SK-N-SH treated with all-trans-retinoic acid at 6 μM for 48 hours (cell line): ENCODE results near the gene USE1.

Experiments used
- ATAC-seq: fragments of 200-7000 bp; cut with Tn5 transposase; 3 replicates; pipeline ENCODE4 v1.9.1; 2020; ENCODE audit warnings: mild to moderate bottlenecking, moderate library complexity
- ARNTL ChIP-seq: fragments of 450-650 bp; formaldehyde crosslinking; IDR thresholded peaks from 2 replicates; pipeline ENCODE4 v1.5.0; 2020; ENCODE audit warnings: low read depth, mild to moderate bottlenecking, moderate library complexity, borderline replicate concordance
- BACH2 ChIP-seq: fragments of 250-450 bp; sonication (Bioruptor Pico); IDR thresholded peaks from 2 replicates; pipeline ENCODE4 v1.9.0; 2021; ENCODE audit warnings: mild to moderate bottlenecking, borderline replicate concordance
- ISL1 ChIP-seq: fragments of 250-450 bp; sonication (Bioruptor Pico); IDR thresholded peaks from 2 replicates; pipeline ENCODE4 v2.1.2; 2022; ENCODE audit warnings: mild to moderate bottlenecking, moderate library complexity
- OSR1 ChIP-seq: fragments of 250-450 bp; sonication (Bioruptor Pico); IDR thresholded peaks from 2 replicates; pipeline ENCODE4 v1.8.0; 2022; ENCODE audit warnings: moderate library complexity, mild to moderate bottlenecking, inconsistent platforms
- POU6F1 ChIP-seq: fragments of 250-450 bp; sonication (Bioruptor Pico); IDR thresholded peaks from 2 replicates; pipeline ENCODE4 v1.8.0; 2021; ENCODE audit warnings: low read depth, mild to moderate bottlenecking, moderate library complexity, borderline replicate concordance
- PPARA ChIP-seq: fragments of 250-450 bp; sonication (Bioruptor Pico); IDR thresholded peaks from 2 replicates; pipeline ENCODE4 v1.5.0; 2020; ENCODE audit warnings: mild to moderate bottlenecking, borderline replicate concordance
- RARB ChIP-seq: fragments of 250-450 bp; sonication (Bioruptor Pico); IDR thresholded peaks from 2 replicates; pipeline ENCODE4 v1.8.0; 2021; ENCODE audit warnings: mild to moderate bottlenecking, moderate library complexity
- SNAI2 ChIP-seq: fragments of 250-450 bp; sonication (Bioruptor Pico); IDR thresholded peaks from 2 replicates; pipeline ENCODE4 v1.5.0; 2020; ENCODE audit warnings: mild to moderate bottlenecking, moderate library complexity
- TCF4 ChIP-seq: fragments of 250-450 bp; sonication (Bioruptor Pico); IDR thresholded peaks from 2 replicates; pipeline ENCODE4 v1.8.0; 2021; ENCODE audit warnings: mild to moderate bottlenecking, moderate library complexity, borderline replicate concordance
- TOX ChIP-seq: fragments of 250-450 bp; sonication (Bioruptor Pico); IDR thresholded peaks from 2 replicates; pipeline ENCODE4 v1.8.0; 2021; ENCODE audit warnings: mild to moderate bottlenecking, moderate library complexity, borderline replicate concordance
- ZC3H10 ChIP-seq: fragments of 250-450 bp; sonication (Bioruptor Pico); IDR thresholded peaks from 2 replicates; pipeline ENCODE4 v1.5.1; 2021; ENCODE audit warnings: mild to moderate bottlenecking, moderate library complexity
- ZFP30 ChIP-seq: fragments of 450-650 bp; formaldehyde crosslinking; IDR thresholded peaks from 2 replicates; pipeline ENCODE4 v1.5.0; 2022; ENCODE audit warnings: mild to moderate bottlenecking, moderate library complexity
- ZNF565 ChIP-seq: fragments of 450-650 bp; formaldehyde crosslinking; conservative IDR thresholded peaks from 2 replicates; pipeline ENCODE4 v1.5.0; 2020; ENCODE audit warnings: low read depth, mild to moderate bottlenecking, moderate library complexity
- ZNF70 ChIP-seq: fragments of 450-650 bp; formaldehyde crosslinking; IDR thresholded peaks from 2 replicates; pipeline ENCODE4 v1.5.0; 2020; ENCODE audit warnings: mild to moderate bottlenecking, moderate library complexity
- TF ChIP-seq, protein P1 (sequence below): fragments of 250-450 bp; sonication (Bioruptor Pico); IDR thresholded peaks from 2 replicates; pipeline ENCODE4 v1.5.0; 2020; ENCODE audit warnings: mild to moderate bottlenecking, moderate library complexity
- TF ChIP-seq, protein P2 (sequence below): fragments of 250-450 bp; sonication (Bioruptor Pico); IDR thresholded peaks from 2 replicates; pipeline ENCODE4 v1.5.1; 2020; ENCODE audit warnings: low read depth, mild to moderate bottlenecking, moderate library complexity
- TF ChIP-seq, protein P3 (sequence below): fragments of 250-450 bp; sonication (Bioruptor Pico); IDR thresholded peaks from 2 replicates; pipeline ENCODE4 v1.8.0; 2020; ENCODE audit warnings: mild to moderate bottlenecking, moderate library complexity, borderline replicate concordance

The USE1 gene

DNA sequence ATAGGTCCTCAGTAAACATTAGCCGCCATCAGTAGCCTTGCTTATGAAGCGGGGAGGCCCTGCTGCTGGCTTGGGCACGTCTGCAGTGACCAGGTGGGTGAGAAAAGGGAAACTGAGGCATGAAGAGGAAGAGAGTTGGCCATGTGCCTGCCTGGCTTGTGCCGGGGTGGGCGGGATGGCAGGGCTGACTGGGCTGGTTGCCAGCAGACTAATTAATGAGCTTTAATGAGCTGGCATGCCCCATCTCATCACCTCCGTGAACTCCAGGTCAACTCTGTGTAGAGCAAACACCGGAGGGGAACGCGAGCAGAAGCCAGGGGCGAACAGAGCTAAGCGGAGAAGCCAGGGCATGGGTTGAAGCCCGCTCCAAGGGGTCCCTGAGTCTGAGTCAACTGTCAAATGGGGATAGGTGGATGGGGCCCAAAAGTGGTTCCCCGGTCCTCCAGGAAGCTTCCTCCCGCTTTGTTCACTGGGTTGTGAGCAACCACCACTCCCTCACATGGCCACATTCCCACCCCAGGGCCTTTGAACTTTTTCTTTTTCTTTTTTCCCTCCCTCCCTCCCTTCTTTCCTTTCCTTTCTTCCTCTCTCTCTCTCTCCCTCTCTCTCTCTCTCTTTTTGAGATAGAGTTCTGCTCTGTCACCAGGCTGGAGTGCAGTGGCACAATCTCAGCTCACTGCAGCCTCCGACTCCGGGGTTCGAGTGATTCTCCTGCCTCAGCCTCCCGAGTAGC, 21.8 kb downstream of the USE1 start:
- no peak for ATAC-seq
- TF ChIP-seq PPARA (CRISPR knock-in tag) (no peak), ARNTL (CRISPR knock-in tag) (no peak), ZNF565 (CRISPR knock-in tag) (no peak), ZNF70 (CRISPR knock-in tag) (no peak), POU6F1 (CRISPR knock-in tag) (no peak), TCF4 (CRISPR knock-in tag) (no peak), ZC3H10 (CRISPR knock-in tag) (no peak), OSR1 (CRISPR knock-in tag) (no peak), TOX (no peak), ZFP30 (CRISPR knock-in tag) (no peak)
- TF ChIP-seq, protein P1, sequence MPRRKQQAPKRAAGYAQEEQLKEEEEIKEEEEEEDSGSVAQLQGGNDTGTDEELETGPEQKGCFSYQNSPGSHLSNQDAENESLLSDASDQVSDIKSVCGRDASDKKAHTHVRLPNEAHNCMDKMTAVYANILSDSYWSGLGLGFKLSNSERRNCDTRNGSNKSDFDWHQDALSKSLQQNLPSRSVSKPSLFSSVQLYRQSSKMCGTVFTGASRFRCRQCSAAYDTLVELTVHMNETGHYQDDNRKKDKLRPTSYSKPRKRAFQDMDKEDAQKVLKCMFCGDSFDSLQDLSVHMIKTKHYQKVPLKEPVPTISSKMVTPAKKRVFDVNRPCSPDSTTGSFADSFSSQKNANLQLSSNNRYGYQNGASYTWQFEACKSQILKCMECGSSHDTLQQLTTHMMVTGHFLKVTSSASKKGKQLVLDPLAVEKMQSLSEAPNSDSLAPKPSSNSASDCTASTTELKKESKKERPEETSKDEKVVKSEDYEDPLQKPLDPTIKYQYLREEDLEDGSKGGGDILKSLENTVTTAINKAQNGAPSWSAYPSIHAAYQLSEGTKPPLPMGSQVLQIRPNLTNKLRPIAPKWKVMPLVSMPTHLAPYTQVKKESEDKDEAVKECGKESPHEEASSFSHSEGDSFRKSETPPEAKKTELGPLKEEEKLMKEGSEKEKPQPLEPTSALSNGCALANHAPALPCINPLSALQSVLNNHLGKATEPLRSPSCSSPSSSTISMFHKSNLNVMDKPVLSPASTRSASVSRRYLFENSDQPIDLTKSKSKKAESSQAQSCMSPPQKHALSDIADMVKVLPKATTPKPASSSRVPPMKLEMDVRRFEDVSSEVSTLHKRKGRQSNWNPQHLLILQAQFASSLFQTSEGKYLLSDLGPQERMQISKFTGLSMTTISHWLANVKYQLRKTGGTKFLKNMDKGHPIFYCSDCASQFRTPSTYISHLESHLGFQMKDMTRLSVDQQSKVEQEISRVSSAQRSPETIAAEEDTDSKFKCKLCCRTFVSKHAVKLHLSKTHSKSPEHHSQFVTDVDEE (CRISPR knock-in tag), result no peak
- TF ChIP-seq, protein P2, sequence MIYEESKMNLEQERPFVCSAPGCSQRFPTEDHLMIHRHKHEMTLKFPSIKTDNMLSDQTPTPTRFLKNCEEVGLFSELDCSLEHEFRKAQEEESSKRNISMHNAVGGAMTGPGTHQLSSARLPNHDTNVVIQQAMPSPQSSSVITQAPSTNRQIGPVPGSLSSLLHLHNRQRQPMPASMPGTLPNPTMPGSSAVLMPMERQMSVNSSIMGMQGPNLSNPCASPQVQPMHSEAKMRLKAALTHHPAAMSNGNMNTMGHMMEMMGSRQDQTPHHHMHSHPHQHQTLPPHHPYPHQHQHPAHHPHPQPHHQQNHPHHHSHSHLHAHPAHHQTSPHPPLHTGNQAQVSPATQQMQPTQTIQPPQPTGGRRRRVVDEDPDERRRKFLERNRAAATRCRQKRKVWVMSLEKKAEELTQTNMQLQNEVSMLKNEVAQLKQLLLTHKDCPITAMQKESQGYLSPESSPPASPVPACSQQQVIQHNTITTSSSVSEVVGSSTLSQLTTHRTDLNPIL (CRISPR knock-in tag), result no peak

- ATAC-seq, result no peak
- TF ChIP-seq ZNF70 (CRISPR knock-in tag) (no peak), SNAI2 (no peak), TOX (no peak), RARB (no peak), OSR1 (CRISPR knock-in tag) (no peak), POU6F1 (CRISPR knock-in tag) (no peak)
- TF ChIP-seq, protein P1 (CRISPR knock-in tag), result no peak
Measured at GRCh38 chr19:17237747-17238706, 22.9 kb downstream of the USE1 start.

GRCh38 chr19:17240062-17240752, 25.1 kb downstream of the USE1 start:
- TF ChIP-seq ZNF70 (CRISPR knock-in tag), result no peak
- no peak for TF ChIP-seq PPARA (CRISPR knock-in tag)
- TF ChIP-seq, protein P3, sequence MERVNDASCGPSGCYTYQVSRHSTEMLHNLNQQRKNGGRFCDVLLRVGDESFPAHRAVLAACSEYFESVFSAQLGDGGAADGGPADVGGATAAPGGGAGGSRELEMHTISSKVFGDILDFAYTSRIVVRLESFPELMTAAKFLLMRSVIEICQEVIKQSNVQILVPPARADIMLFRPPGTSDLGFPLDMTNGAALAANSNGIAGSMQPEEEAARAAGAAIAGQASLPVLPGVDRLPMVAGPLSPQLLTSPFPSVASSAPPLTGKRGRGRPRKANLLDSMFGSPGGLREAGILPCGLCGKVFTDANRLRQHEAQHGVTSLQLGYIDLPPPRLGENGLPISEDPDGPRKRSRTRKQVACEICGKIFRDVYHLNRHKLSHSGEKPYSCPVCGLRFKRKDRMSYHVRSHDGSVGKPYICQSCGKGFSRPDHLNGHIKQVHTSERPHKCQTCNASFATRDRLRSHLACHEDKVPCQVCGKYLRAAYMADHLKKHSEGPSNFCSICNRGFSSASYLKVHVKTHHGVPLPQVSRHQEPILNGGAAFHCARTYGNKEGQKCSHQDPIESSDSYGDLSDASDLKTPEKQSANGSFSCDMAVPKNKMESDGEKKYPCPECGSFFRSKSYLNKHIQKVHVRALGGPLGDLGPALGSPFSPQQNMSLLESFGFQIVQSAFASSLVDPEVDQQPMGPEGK, result no peak
- no peak for TF ChIP-seq SNAI2
- no peak for TF ChIP-seq OSR1 (CRISPR knock-in tag)
- TF ChIP-seq BACH2 (CRISPR knock-in tag), result no peak
- TF ChIP-seq POU6F1 (CRISPR knock-in tag), result no peak
- TF ChIP-seq ISL1 (CRISPR knock-in tag), result no peak
- no peak for ATAC-seq
